Measurements from ENCODE around the gene INHBE. TPM values are rescaled to one million over a fixed set of nuclear protein-coding genes. Genes with fewer than 3 reads are reported as not detected.

The INHBE gene
- total RNA-seq (2022; extraction: Qiagen RNA extraction) = 0.05 to 0.09 TPM in 2 of 5 replicates, not detected in the others

DNA sequence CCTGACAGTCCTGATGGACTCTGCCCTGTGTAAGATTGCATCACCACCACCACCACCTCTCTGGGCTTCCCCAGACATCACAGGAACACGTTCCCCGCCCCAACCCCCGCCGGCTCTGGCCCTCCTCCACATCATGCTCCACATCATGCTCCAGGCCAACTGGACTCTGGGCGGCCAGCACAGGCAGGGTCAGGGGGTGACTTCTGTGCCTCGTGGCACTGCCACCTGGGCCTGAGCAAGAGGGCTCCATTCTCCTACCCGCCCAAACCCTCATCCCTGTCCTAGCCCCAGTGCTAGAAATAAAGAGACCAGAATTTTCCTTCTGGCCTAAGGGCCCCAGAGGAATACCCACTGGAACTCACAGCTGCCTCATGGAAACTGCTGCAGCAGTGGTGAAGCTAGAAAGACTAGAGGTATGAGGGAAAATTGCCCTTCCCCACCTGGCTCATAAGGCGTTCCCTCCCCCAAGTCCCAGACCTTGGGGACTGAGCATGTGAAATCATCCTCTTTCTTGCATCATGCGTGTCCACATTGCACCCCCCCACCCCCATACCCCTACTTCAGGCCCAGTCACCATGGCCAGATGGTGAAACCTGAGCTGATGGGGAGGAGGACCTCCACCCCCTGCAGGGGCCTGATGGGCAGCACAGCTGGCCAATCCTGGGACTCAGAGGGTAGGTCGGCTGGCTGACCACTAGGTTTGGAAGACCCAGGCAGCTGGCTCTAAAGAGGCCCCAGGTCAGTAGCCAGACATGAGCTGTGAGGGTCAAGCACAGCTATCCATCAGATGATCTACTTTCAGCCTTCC lies at the start of gene INHBE:
Gene INHBE, plus strand, starts transcription at position 742 of the 808 bp plus-strand sequence. CDS start 230 bp downstream, outside the sequence.

GRCh38 chr12:57430931-57431566 lies 24.1 kb upstream of the INHBE start, which contains the start of gene R3HDM2:
TSS of gene R3HDM2 (minus strand) at chr12:57431043. CDS start at chr12:57310428, 120,615 bp downstream.

GRCh38 chr12:57434517-57435223 lies 20.4 kb upstream of the INHBE start, which contains the start of gene INHBC:
TSS of gene INHBC (plus strand) at chr12:57434784. CDS start at chr12:57434887, 103 bp downstream.

DNA sequence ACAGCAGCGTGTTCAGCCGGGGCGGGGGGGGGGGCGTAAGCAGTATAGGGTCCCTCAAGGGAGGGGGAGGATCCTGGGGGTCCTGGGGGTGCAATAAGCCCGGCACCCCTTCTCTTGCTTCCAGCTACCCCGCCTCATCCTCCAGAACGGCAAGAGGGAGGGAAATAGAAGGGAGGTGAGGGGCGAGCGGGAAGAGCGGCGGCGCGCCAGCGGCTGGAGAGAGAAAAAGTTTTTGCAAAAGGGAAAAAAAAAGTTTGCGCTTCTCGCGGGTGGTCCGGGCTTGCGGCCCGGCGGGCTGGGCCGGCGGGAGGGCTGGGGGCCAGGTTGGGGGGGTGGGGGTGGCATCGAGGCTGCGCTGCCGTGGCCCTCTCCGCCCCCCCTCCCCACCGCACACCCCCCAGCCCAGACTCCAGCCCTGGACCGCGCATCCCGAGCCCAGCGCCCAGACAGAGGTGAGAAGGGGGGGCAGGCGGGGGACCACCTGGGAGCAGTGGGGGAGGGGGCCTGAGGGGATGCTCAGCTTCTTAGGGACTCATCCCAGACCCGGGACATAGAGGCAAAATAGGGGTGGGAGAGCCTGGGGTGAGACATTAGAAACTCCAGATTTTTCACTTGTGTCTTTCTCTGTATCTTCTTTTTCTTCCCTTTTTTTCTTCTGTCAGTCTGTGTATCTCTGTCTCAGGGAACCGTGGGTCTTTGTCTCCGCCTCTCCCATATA lies 4.8 kb downstream of the INHBE start, which contains the start of gene GLI1:
Gene GLI1, plus strand, starts transcription at position 36 of the 718 bp plus-strand sequence. CDS start 3,907 bp downstream, outside the sequence.

DNA sequence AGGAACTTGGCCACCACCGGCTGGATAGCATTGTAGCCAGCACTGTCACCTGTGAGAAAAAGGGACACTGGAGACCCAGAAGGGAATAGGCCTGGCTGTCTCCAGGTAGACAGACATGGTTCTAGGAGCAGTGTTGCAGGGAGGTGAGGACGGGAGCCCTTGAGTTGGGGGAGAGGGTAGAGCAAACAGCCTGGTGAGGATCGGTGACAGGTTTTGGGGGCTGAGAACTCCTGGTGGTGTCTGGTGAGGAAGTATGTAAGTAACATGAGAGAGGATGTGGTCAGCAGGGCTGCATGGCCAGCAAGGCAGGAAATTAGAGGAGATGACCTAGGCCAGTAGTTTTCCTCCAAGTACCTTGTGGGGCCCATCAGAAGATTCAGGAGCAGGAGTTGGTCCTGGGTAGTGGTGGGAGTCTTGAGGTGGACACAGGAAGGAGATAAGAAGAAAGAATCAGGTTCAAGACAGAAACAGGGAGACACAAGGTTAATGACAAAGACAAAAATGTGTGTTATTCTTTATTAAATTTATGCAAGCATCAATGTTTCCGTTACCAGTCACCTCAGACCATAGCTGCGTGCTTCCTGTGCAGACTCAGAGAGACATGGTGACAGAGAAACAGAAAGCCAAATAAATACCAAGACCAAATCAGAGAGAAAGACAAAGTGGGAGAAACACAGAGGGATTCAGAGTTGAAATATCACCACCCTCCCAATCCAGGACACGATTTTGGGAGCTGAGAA lies 24.4 kb downstream of the INHBE start, which contains the start of gene ARHGAP9:
Gene ARHGAP9, minus strand, starts transcription at position 491 of the 740 bp plus-strand sequence. Its CDS starts 460 bp downstream, at position 31.

DNA sequence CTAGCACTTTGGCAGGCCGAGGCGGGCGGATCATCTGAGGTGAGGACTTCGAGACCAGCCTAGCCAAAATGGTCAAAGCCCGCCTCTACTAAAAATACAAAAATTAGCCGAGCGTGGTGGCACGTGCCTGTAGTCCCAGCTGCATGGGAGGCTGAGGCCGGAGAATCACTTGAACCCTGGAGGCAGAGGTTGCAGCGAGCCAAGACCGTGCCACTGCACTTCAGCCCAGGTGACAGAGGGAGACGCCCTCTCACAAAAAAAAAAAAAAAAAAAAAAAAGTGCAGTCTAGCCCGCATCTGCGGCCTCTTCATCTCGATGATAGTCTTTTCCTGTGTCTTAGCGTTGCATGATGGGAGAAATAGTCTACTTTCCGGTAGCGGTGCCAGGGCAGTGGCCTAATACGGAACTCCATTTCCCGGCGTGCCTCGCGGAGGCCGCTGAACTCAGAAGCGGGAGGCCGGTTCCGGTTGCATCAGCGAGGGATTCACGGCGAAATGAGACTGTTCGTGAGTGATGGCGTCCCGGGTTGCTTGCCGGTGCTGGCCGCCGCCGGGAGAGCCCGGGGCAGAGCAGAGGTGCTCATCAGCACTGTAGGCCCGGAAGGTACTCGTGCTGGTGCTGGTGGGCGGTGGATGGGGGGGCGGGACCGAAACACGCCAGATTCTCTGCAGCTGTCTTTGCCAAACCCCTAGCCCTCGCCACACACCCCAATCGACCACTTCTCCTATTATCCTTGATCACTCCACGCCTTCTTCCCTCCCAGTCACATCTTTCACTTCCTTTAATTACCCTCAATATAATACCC lies 32.7 kb downstream of the INHBE start, which contains the start of gene MARS1:
Gene MARS1, plus strand, starts transcription at position 472 of the 805 bp plus-strand sequence. Its CDS starts 23 bp downstream, at position 495.

Other genes starting within 250 kb of the INHBE start
- gene NXPH4, start 238.5 kb upstream of the INHBE start, total RNA-seq (2022; extraction: Qiagen RNA extraction) = 4.1 to 5.6 TPM (median 5.3 TPM) in 5 replicates
- gene SHMT2, start 225.6 kb upstream of the INHBE start, total RNA-seq (2022; extraction: Qiagen RNA extraction) = 115 to 128 TPM (median 124 TPM) in 5 replicates
- 0.27 to 0.61 TPM (median 0.58 TPM) in 5 replicates for gene STAC3, start 204.1 kb upstream of the INHBE start, total RNA-seq (2022; extraction: Qiagen RNA extraction)
- gene R3HDM2, start 24.3 kb upstream of the INHBE start, total RNA-seq (2022; extraction: Qiagen RNA extraction) = 7.2 to 8.8 TPM (median 7.9 TPM) in 5 replicates
- not detected in 5 replicates for gene INHBC, start 20.5 kb upstream of the INHBE start, total RNA-seq (2022; extraction: Qiagen RNA extraction)
- 5.7 to 7.0 TPM (median 6.5 TPM) in 5 replicates for gene GLI1, start 4.5 kb downstream of the INHBE start, total RNA-seq (2022; extraction: Qiagen RNA extraction)
- 0.19 to 0.83 TPM (median 0.35 TPM) in 5 replicates for gene ARHGAP9, start 24.6 kb downstream of the INHBE start, total RNA-seq (2022; extraction: Qiagen RNA extraction)
- gene MARS1, start 32.8 kb downstream of the INHBE start, total RNA-seq (2022; extraction: Qiagen RNA extraction) = 137 to 249 TPM (median 138 TPM) in 5 replicates
- gene DDIT3, start 65.2 kb downstream of the INHBE start, total RNA-seq (2022; extraction: Qiagen RNA extraction) = 27.8 to 30.1 TPM (median 28.8 TPM) in 5 replicates
- 19.4 to 27.6 TPM (median 26.6 TPM) in 5 replicates for gene MBD6, start 67.5 kb downstream of the INHBE start, total RNA-seq (2022; extraction: Qiagen RNA extraction)
- 117 to 160 TPM (median 118 TPM) in 5 replicates for gene DCTN2, start 91.9 kb downstream of the INHBE start, total RNA-seq (2022; extraction: Qiagen RNA extraction)
- gene KIF5A, start 94.7 kb downstream of the INHBE start, total RNA-seq (2022; extraction: Qiagen RNA extraction) = 0.13 to 0.29 TPM (median 0.20 TPM) in 5 replicates
- 38.3 to 48.9 TPM (median 42.1 TPM) in 5 replicates for gene PIP4K2C, start 135.9 kb downstream of the INHBE start, total RNA-seq (2022; extraction: Qiagen RNA extraction)
- 16.1 to 21.0 TPM (median 17.8 TPM) in 5 replicates for gene DTX3, start 149.5 kb downstream of the INHBE start, total RNA-seq (2022; extraction: Qiagen RNA extraction)
- 4.4 to 5.9 TPM (median 5.3 TPM) in 5 replicates for gene ARHGEF25, start 156.1 kb downstream of the INHBE start, total RNA-seq (2022; extraction: Qiagen RNA extraction)
- gene B4GALNT1, start 177.9 kb downstream of the INHBE start, total RNA-seq (2022; extraction: Qiagen RNA extraction) = 30.6 to 47.9 TPM (median 44.0 TPM) in 5 replicates
- gene OS9, start 238.8 kb downstream of the INHBE start, total RNA-seq (2022; extraction: Qiagen RNA extraction) = 113 to 119 TPM (median 115 TPM) in 5 replicates

Measured in A549 treated with Mapracorat at 1 μM for 4 hours (cell line).